MM.1S (cell line): ENCODE measurements around the gene CCIN.

Experiments used
- CTCF ChIP-seq: fragments of 300-600 bp; sonication (generic); IDR thresholded peaks from 2 replicates; pipeline ENCODE4 v1.5.1; 2016; ENCODE audit warnings: antibody characterized with exemption, low read length, mixed read lengths
- EZH2 ChIP-seq: fragments of 300-600 bp; sonication (generic); optimal IDR thresholded peaks from 2 replicates; pipeline ENCODE3; 2017; ENCODE audit warnings: low read depth, mild to moderate bottlenecking, antibody characterized with exemption, low read length, mixed read lengths
- EZH2phosphoT487 ChIP-seq: fragments of 300-600 bp; sonication (generic); IDR thresholded peaks from 2 replicates; pipeline ENCODE4 v1.6.1; 2018; ENCODE audit warnings: antibody characterized with exemption, low read length

- TF ChIP-seq CTCF (no peak), EZH2 (no peak), EZH2phosphoT487 (no peak)
Observed at GRCh38 chr9:36158917-36159316, 10.3 kb upstream of the CCIN start.
